ENCODE data around the gene NLRP5. TPM values are rescaled to one million over a fixed set of nuclear protein-coding genes. Genes with fewer than 3 reads are reported as not detected.
"Not testable (repeated sequence)": the region's sequence is repeated elsewhere in the genome, so short reads cannot be mapped to it uniquely, and the experiment has no call there.

Gene NLRP5
- total RNA-seq, result not detected

DNA sequence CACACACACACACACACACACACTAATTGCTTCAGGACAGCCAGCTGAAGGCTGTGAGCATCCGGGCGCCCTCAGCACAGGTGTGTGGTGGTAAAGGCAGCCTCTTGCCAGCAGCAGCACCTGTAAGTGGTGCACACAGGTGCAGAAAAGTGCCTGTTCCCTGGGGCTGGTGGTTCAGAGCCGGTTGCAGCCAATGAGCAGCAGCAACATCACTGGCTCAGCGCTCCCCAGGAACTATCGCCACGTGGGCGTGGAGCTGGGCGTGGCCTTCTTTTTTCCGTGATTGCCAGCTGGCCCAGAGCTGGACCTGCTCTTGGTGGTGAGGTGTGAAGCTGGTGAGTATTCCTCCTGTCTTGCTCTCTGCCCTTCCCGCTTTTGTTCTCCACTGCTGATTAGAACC, at the start of gene NLRP5:
Gene NLRP5 (plus strand): TSS at position 289 of the 400 bp plus-strand sequence.
- DNase-seq (ENCODE audit: low spot score in 2 of 2) (no peak), ATAC-seq (no peak)
- Mint-ChIP-seq H3K9me3 (peaks cover 8 to 21% of the 10 kb centered on the region in 2 donors), H3K27ac (no peak within 1 kb of the TSS), H3K36me3 (no peaks in the 10 kb centered on the region)

DNA sequence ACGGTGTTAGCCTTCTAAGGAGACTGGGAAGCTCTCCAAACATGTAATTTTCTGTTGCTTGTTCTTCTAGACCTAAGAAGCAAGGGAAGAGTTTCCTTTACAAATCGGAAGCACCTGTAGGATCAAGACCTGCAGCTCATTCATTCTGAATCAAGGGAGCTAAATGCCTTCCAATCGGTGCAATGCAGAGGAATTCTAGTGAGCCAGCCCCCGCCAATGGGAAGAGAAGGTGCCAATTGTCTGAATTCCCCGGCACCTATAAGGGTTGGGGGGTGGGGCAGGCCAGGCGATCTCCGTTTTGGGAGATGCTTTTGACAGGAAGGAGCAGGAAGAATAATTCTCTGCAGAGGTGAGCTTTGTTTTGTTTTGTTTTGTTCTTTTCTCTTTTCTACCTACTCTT, 47.4 kb upstream of the NLRP5 start:
- Mint-ChIP-seq H3K27ac (no peak overlapping the region), H3K9me3 (peaks cover 25 to 35% of the 10 kb centered on the region in 2 donors), H3K36me3 (peaks cover 4 to 19% of the 10 kb centered on the region in 2 donors)
- ATAC-seq, result no peak
- DNase-seq (ENCODE audit: low spot score in 2 of 2), result no peak

DNA sequence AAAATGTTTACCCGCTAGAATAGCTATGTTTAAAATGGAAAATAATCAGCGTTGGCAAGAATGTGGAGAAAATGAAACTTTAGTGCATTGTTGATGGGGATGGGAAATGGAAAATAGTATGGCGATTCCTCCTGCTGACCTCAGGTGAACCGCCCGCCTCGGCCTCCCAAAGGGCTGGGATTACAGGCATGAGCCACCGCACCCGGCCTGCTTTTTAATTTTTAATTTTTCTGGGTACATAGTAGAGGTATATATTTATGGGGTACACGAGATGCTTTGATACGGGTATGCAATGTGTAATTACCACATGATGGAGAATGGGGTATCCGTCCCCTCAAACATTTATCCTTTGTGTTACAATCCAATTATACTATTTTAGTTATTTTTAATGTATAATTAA, 46.3 kb upstream of the NLRP5 start:
- ATAC-seq (no peak), DNase-seq (ENCODE audit: low spot score in 2 of 2) (no peak)
- Mint-ChIP-seq H3K27ac (no peak overlapping the region), H3K36me3 (peaks cover 4 to 19% of the 10 kb centered on the region in 2 donors), H3K9me3 (peaks cover 17 to 29% of the 10 kb centered on the region in 2 donors)

DNA sequence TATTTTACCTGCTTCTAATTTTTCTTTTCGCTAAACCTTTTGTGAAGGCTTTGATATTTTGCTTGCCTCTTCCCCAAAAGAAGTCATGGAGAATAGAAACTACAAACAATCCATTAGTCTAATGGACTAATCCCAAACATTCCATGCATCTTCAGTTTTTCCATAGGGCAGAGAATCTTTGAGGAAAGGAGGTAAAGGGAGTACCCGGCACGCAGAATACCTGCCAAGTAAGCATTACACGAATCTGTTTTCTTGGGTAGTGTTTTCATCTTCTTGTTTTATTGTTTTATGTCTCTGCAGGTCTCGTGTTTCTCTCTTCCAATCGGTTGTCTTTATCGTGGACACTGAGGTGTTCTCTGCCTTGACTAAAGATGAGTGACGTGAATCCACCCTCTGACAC, 39.0 kb upstream of the NLRP5 start, which contains the start of gene NLRP8:
Gene NLRP8 (plus strand): TSS at position 301 of the 400 bp plus-strand sequence.
- peaks cover 0 to 10% of the 10 kb centered on the region in 2 donors for H3K36me3 Mint-ChIP-seq

DNA sequence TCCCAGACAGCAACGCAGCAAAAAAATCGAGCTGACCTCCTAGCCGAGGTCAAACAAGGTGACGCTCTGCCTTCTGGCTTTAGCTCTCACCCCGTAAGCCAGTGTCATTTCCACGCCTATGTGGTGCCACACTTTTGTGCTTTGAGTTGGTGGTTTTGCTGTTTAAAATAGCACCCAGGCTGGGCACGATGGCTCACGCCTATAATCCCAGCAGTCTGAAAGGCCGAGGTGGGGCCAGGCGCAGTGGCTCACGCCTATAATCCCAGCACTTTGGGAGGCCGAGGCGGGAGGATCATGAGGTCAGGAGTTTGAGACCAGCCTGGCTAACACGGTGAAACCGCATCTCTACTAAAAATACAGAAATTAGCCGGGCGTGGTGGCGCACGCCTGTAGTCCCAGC, 36.0 kb upstream of the NLRP5 start:
- H3K9me3 Mint-ChIP-seq, result peaks cover 14 to 22% of the 10 kb centered on the region in 2 donors
- H3K27ac Mint-ChIP-seq, result not testable (repeated sequence)

More for the DNA sequence above, 39.0 kb upstream of the NLRP5 start, which contains the start of gene NLRP8:
- DNase-seq (ENCODE audit: low spot score in 2 of 2), result no peak
- Mint-ChIP-seq H3K9me3 (peaks cover 16 to 27% of the 10 kb centered on the region in 2 donors), H3K27ac (no peak within 1 kb of the TSS)
- ATAC-seq, result no peak

DNA sequence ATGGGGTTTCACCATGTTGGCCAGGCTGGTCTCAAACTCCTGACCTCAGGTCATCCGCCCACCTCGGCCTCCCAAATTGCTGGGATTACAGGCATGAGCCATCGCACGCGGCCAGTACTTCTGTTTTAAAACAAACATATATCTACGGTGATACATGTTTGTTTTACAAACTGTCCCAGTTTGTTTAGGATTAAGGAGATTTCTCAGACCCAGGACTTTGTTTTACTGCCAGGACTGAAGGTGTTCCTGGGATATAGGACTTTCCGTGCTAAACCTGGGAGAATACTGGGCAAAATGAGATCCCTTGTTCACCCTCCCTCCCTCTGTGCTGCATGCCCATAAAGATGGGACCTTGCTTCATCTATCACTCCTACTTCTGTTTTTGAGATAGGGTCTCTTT, 30.1 kb upstream of the NLRP5 start:
- DNase-seq (ENCODE audit: low spot score in 2 of 2) (no peak), ATAC-seq (no peak)
- Mint-ChIP-seq H3K27ac (no peak overlapping the region), H3K9me3 (peaks cover 0 to 8% of the 10 kb centered on the region in 2 donors), H3K36me3 (no peaks in the 10 kb centered on the region)

More for the DNA sequence above, 36.0 kb upstream of the NLRP5 start:
- not testable (repeated sequence) for ATAC-seq; DNase-seq (ENCODE audit: low spot score in 2 of 2); H3K36me3 Mint-ChIP-seq

DNA sequence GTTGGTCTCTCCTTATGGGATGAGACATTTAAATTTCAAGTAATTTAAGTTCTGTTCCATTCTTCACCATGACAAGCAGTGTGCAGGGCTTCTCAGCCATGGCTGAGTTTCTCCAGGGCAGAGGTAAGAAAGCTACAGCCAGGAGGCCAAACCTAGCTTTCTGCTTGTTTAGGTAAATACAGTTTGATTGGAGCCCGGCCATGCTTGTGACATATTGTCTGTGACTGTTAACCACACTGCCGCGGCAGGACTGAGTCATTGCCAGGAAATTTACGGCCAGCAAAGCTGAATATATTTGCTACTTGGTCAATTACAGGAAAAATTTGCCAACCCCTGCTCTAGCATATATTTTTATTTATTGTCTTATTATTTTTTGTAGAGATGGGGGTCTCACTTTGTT, 28.2 kb upstream of the NLRP5 start:
- H3K36me3 Mint-ChIP-seq, result no peaks in the 10 kb centered on the region
- peaks cover 0 to 3% of the 10 kb centered on the region in 2 donors for H3K9me3 Mint-ChIP-seq
- DNase-seq (ENCODE audit: low spot score in 2 of 2) (no peak), ATAC-seq (no peak)
- H3K27ac Mint-ChIP-seq, result no peak overlapping the region

DNA sequence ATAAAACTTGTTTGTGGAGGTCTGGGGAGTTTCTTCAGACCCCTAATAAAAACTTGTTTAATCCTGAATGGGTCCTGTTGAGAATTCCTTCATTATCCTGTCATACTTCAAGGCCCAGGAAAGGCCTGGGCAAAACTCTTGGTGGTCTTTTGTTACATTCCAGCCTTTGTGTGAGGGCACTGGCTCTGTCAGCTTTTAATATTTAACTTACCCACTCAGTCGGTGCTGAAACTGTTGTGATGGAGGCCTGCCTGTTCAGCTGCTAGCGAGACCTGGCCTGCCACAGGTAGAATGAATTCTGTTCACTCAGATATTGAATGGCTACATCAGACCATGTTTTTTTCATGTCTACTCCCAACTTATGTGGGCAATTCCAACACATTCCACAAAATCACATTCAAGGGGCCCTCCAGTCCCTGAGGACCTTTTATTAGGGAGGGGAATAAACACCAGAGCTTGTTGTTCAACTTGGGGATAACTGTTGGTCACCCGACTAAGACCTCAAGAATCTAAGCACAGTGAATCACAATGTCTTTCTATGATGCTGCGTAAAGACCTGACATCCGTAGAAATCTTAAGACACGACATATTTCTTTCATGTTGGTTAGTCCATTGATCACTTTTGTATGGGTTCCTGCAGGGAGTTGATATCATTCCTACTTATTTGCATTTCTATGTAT, 26.4 kb upstream of the NLRP5 start:
- Mint-ChIP-seq H3K9me3 (no peaks in the 10 kb centered on the region), H3K27ac (no peak overlapping the region), H3K36me3 (no peaks in the 10 kb centered on the region)
- DNase-seq (ENCODE audit: low spot score in 2 of 2) (no peak), ATAC-seq (no peak)

DNA sequence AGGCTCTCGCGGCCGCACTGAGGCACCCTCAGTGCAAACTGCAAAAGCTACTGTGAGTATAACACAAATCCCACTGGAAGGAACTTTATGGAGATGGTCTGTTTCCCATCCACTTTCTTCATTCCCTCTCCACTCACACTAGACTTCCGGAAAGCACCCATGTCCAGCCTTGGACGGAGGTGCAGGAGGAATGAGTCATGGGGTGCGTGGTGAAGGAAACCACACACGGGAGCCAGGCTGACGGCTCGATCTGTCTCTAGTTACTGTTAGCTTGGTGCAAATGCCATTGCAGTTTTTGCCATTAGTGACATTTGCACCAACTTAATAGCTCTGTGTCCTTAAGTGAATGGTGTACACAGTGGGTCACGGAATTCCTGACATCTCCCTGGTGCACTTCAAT, 24.4 kb upstream of the NLRP5 start:
- Mint-ChIP-seq H3K36me3 (no peaks in the 10 kb centered on the region), H3K27ac (no peak overlapping the region), H3K9me3 (peaks cover 5 to 6% of the 10 kb centered on the region in 2 donors)
- no peak for DNase-seq (ENCODE audit: low spot score in 2 of 2)
- no peak for ATAC-seq

DNA sequence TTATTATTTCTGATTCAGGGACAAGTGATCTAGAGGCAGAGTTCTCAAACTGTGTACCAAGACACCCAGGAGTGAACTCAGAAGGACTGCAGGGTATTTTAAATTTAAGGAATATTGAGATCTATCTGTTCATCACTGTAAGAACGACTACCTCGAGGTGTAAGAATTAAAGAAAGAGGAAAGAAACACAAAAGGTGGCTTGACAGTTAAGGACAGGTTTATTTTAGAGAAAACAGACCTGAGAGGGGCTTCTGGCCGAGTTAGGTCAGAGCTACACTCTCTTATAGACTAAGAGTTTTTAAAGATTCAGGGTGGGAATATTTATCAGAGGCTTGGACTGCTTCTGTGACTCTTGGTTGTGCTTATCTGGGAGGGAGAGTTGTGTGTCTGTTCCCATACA, 12.6 kb upstream of the NLRP5 start:
- H3K27ac Mint-ChIP-seq, result no peak overlapping the region
- H3K36me3 Mint-ChIP-seq, result peaks cover under 1 to 4% of the 10 kb centered on the region in 2 donors
- DNase-seq (ENCODE audit: low spot score in 2 of 2) (no peak), ATAC-seq (no peak)
- H3K9me3 Mint-ChIP-seq, result peaks cover 14 to 30% of the 10 kb centered on the region in 2 donors

DNA sequence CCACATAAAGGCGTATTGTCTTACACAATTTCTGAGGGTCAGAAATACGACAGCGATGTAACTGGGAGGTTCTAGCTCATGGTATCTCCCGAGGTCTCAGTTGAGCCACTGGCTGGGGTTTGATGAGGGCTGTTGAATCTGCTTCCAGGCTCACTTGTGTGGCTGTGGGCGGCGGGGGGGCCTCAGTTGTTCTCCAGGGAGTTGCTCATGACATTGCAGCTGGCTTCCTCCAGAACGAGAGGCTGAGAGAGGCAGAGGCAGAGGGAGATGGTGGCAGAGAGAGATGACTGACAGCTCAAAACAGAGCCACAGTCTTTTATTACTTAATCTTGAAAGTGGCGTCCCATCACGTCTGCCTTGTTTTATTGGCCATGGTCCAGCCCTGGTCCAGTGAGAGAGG, 6.2 kb upstream of the NLRP5 start:
- H3K36me3 Mint-ChIP-seq, result peaks cover 0 to 10% of the 10 kb centered on the region in 2 donors
- no peak for ATAC-seq
- DNase-seq (ENCODE audit: low spot score in 2 of 2), result no peak
- H3K27ac Mint-ChIP-seq, result no peak overlapping the region
- peaks cover 20 to 22% of the 10 kb centered on the region in 2 donors for H3K9me3 Mint-ChIP-seq

DNA sequence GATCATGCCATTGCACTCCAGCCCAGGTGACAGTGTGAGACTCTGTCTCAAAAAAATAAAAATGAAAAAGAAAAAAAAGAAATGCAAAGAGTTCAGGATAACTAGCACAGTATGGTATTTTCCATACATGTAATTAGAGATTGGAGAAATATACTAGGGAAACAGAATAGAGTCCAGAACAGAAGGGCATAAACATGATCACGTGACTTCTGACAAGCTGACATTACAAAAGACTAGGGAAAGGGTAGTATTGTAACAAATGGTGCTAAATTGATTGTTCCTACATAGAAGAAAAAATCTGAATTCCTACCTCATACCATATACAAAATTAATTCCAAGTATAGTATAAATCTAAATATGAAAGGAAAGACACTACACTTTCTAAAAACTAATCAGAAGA, 1.3 kb upstream of the NLRP5 start:
- Mint-ChIP-seq H3K27ac (no peak overlapping the region), H3K9me3 (peaks cover 10 to 23% of the 10 kb centered on the region in 2 donors), H3K36me3 (peaks cover 0 to 5% of the 10 kb centered on the region in 2 donors)
- ATAC-seq (no peak), DNase-seq (ENCODE audit: low spot score in 2 of 2) (no peak)

DNA sequence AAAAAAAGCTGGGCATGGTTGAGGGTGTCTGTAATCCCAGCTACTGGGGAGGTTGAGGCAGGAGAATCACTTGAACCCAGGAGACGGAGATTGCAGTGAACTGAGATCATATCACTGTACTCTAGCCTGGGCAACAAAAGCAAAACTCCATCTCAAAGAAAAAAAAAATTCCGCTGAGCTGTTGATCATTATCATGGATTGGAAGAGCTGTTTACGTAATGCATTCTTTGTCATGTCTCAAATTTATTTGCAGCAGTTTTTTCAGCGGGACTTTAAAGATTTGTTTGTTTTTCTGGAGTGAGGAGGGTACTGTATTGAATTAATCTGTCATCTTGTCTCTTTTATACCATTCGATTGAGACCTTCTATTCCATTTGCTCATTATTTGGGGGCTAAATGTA, 4.3 kb downstream of the NLRP5 start:
- DNase-seq (ENCODE audit: low spot score in 2 of 2) (no peak), ATAC-seq (no peak)
- Mint-ChIP-seq H3K27ac (no peak overlapping the region), H3K9me3 (peaks cover 12 to 17% of the 10 kb centered on the region in 2 donors), H3K36me3 (peaks cover 6 to 11% of the 10 kb centered on the region in 2 donors)

DNA sequence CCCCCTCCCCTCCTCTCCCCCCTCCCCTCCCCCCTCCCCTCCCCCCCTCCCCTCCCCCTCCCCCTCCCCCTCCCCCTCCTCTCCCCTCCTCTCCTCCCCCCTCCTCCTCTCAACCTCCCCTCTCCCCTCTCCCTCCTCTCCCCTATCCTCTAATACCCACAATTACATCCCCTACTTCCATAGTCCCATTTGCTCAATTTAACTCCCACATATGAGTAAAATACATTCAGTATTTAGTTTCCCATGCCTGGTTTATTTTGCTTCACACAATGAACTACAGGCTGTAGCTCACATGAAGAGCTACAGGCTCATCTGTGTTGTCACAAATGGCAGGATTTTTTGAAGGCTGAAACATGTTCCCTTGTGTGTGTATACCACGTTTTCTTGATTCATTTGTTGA, 6.9 kb downstream of the NLRP5 start:
- Mint-ChIP-seq H3K36me3 (peaks cover 6 to 14% of the 10 kb centered on the region in 2 donors), H3K9me3 (peaks cover 14% of the 10 kb centered on the region in 2 donors), H3K27ac (no peak overlapping the region)
- DNase-seq (ENCODE audit: low spot score in 2 of 2) (no peak), ATAC-seq (no peak)

DNA sequence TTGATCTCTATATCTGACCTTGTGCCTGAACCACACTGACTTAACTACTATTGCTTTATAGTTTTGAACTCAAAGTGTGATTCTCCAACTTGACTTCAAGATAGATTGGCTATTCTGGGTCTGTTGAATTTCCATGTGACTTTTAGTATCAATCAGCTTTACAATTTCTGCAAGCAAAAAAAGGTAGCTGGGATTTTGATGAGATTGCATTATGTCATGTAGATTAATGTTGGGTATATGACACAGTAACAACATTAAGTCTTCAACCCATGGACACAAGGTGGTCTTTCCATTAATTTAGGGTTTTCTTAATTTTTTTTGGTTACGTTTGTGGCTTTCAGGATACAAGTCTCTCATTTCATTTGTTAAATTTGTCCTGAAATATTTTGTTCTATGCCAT, 28.2 kb downstream of the NLRP5 start:
- Mint-ChIP-seq H3K36me3 (peaks cover 6% of the 10 kb centered on the region in 2 donors), H3K27ac (no peak overlapping the region), H3K9me3 (peaks cover 11 to 18% of the 10 kb centered on the region in 2 donors)
- DNase-seq (ENCODE audit: low spot score in 2 of 2), result no peak
- ATAC-seq, result no peak

DNA sequence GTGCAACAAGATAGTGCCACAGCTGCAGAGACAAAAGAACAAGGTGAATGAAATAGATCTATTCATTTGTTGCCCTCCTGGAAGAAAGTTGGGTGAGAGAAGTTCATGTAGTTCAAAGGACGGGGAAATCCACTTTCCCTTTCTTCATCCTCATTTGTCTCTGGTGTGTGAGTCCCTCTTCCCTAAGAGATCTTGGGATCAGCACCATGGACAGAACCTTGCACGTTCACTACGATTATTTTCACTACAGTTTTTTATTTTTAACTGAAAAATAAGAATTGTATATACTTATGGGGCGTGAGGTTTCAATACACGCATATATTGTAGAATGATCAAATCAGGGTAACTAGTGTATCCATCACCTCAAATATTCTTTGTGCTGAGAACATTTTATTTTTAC, 29.2 kb downstream of the NLRP5 start:
- ATAC-seq, result no peak
- DNase-seq (ENCODE audit: low spot score in 2 of 2), result no peak
- Mint-ChIP-seq H3K27ac (no peak overlapping the region), H3K9me3 (peaks cover 11 to 13% of the 10 kb centered on the region in 2 donors), H3K36me3 (peaks cover 5 to 6% of the 10 kb centered on the region in 2 donors)

DNA sequence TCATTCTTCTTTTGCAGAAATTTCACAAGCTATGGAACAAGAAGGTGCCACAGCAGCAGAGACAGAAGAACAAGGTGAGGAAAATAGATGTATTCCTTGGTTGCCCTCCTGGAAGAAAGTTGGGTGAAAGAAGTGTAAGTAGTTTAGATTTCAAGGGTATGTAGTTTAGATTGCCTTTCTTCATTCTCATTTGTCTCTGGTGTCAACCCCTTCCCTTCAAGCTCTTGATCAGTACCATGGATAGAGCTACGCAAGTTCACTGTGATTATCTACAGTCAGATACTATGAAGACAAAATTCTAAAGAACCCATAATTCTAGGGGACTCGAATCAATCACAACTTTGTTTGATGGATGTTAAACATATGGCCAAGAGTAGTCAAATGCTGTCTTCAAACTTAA, 32.8 kb downstream of the NLRP5 start:
- not testable (repeated sequence) for H3K36me3 Mint-ChIP-seq; H3K27ac Mint-ChIP-seq; ATAC-seq; DNase-seq (ENCODE audit: low spot score in 2 of 2)
- peaks cover 11 to 13% of the 10 kb centered on the region in 2 donors for H3K9me3 Mint-ChIP-seq

DNA sequence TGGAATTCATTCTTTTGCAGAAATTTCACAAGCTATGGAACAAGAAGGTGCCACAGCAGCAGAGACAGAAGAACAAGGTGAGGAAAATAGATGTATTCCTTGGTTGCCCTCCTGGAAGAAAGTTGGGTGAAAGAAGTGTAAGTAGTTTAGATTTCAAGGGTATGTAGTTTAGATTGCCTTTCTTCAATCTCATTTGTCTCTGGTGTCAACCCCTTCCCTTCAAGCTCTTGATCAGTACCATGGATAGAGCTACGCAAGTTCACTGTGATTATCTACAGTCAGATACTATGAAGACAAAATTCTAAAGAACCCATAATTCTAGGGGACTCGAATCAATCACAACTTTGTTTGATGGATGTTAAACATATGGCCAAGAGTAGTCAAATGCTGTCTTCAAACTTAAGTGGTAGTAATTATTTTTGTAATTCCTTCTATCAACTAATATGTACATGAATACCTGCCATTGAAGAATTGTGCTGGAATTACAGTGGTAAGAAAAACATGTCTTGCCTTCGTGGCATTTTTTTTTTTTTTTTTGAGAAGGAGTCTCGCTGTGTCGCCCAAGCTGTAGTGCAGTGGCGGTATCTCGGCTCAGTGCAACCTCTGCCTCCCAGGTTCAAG, 33.9 kb downstream of the NLRP5 start:
- H3K27ac Mint-ChIP-seq; DNase-seq (ENCODE audit: low spot score in 2 of 2); ATAC-seq; H3K36me3 Mint-ChIP-seq: not testable (repeated sequence)
- H3K9me3 Mint-ChIP-seq, result peaks cover 11 to 13% of the 10 kb centered on the region in 2 donors

Measured in activated naive CD4-positive, alpha-beta T cell treated with anti-CD3 and anti-CD28 coated beads, Interleukin-2, amount 50 U/mL, for 72 hours (primary cell).